Natural killer cell (primary cell): ENCODE measurements around the gene KCNC2. TPM values are rescaled to one million over a fixed set of nuclear protein-coding genes. Genes with fewer than 3 reads are reported as not detected.

Experiments
- ATAC-seq, 3 donors: fragments of 150-1000 bp in 2 of 3; fragments of 200-7000 bp in 1 of 3; cut with Tn5 transposase; 1 replicate in 1 of 3; 2 replicates in 2 of 3; pipeline ENCODE4 v1.10.0; 2021; ENCODE audit warnings: mild to moderate bottlenecking in 2 of 3, moderate library complexity in 2 of 3
- DNase-seq, 2 donors: peaks; one replicate each; pipeline versions ENCODE4 v3.0.0 to v3.0.0-alpha.2; 2013 to 2021; ENCODE audit warnings: mixed read lengths in 1 of 2
- H3K27ac ChIP-seq: one replicate; pipeline ENCODE4 v1.5.1; 2013; ENCODE audit warnings: mild to moderate bottlenecking, low read length
- H3K27me3 ChIP-seq: one replicate; pipeline ENCODE4 v1.6.1; 2013; ENCODE audit warnings: low read length; ENCODE audit not compliant: control insufficient read depth, insufficient read depth
- H3K36me3 ChIP-seq: one replicate; pipeline ENCODE4 v1.6.1; 2013; ENCODE audit warnings: low read length; ENCODE audit not compliant: control insufficient read depth, insufficient read depth
- H3K4me1 ChIP-seq: one replicate; pipeline ENCODE4 v1.6.1; 2013; ENCODE audit warnings: low read length; ENCODE audit not compliant: control insufficient read depth, insufficient read depth
- H3K4me3 ChIP-seq: one replicate; pipeline ENCODE4 v1.5.1; 2013; ENCODE audit warnings: low read length
- H3K9me3 ChIP-seq: one replicate; pipeline ENCODE4 v1.6.1; 2013; ENCODE audit warnings: low read length; ENCODE audit not compliant: control insufficient read depth, insufficient read depth
- H3K27ac Mint-ChIP-seq, 2 donors: one replicate each; pipeline ENCODE4 v1.8.0; 2022; ENCODE audit warnings: mild to moderate bottlenecking in 2 of 2, mixed read lengths in 2 of 2, moderate library complexity in 1 of 2
- H3K27me3 Mint-ChIP-seq, 2 donors: one replicate each; pipeline ENCODE4 v1.8.0; 2022; ENCODE audit warnings: low read depth in 2 of 2, mixed read lengths in 2 of 2
- H3K36me3 Mint-ChIP-seq: one replicate; pipeline ENCODE4 v1.8.0; 2022; ENCODE audit warnings: mixed read lengths
- H3K4me1 Mint-ChIP-seq, 2 donors: one replicate each; pipeline ENCODE4 v1.8.0; 2022; ENCODE audit warnings: mixed read lengths in 2 of 2
- H3K4me3 Mint-ChIP-seq: one replicate; pipeline ENCODE4 v1.8.0; 2022; ENCODE audit warnings: mild to moderate bottlenecking, moderate library complexity, mixed read lengths
- H3K9me3 Mint-ChIP-seq, 2 donors: one replicate each; pipeline ENCODE4 v1.8.0; 2022; ENCODE audit warnings: mixed read lengths in 2 of 2
- CTCF ChIP-seq: fragments of 200-600 bp; IDR thresholded peaks from one replicate; pipeline ENCODE4 v1.8.0; 2022; ENCODE audit warnings: antibody characterized with exemption
- WGBS: methylation state at CpG from one replicate; pipeline ENCODE4 v1.1.7; 2013; ENCODE audit warnings: missing lambda C conversion rate; ENCODE audit not compliant: insufficient coverage; 5-methylcytosine and 5-hydroxymethylcytosine counted together
- intact Hi-C: fragments of 100-400 bp; cut with micrococcal nuclease; formaldehyde crosslinking; loops from one replicate; pipeline ENCODE4 v1.14.2; 2022
- total RNA-seq, 4 donors: library from RNA; stranded (reverse); fragments of 120-200 nt in 1 of 4; gene quantifications; one replicate each; pipeline versions ENCODE4 v1.2.3 to v1.2.4, GENCODE V29; 2013 to 2022

Gene KCNC2
- total RNA-seq, 3 donors from 2014 or later (not counting 1 experiment from before 2014, with no cell fraction given) = not detected

GRCh38 chr12:75161488-75161887 is 48.2 kb downstream of the KCNC2 start:
- Mint-ChIP-seq H3K27ac (no peak overlapping the region), H3K4me3 (no peak overlapping the region), H3K36me3 (no peaks in the 10 kb centered on the region), H3K4me1 (no peaks in the 10 kb centered on the region), H3K27me3 (no peaks in the 10 kb centered on the region), H3K9me3 (no peaks in the 10 kb centered on the region)
- Histone ChIP-seq H3K4me3 (no peak overlapping the region), H3K4me1 (no peaks in the 10 kb centered on the region), H3K9me3 (no peaks in the 10 kb centered on the region), H3K27ac (no peak overlapping the region), H3K36me3 (no peaks in the 10 kb centered on the region), H3K27me3 (no peaks in the 10 kb centered on the region)
- ATAC-seq (no peak), DNase-seq (no peak)
- no peak for TF ChIP-seq CTCF
- WGBS = 92% methylated on average over 1 of the region's 1 CpG
- intact Hi-C loops = no loop called here

GRCh38 chr12:75157385-75157784 is 52.3 kb downstream of the KCNC2 start:
- ATAC-seq = no peak
- Histone ChIP-seq H3K27me3 (no peaks in the 10 kb centered on the region), H3K4me1 (no peaks in the 10 kb centered on the region), H3K27ac (no peak overlapping the region), H3K36me3 (no peaks in the 10 kb centered on the region), H3K4me3 (no peak overlapping the region), H3K9me3 (no peaks in the 10 kb centered on the region)
- H3K27ac Mint-ChIP-seq = no peak overlapping the region
- no peak for DNase-seq
- H3K27me3 Mint-ChIP-seq = no peaks in the 10 kb centered on the region
- TF ChIP-seq CTCF = no peak
- no peaks in the 10 kb centered on the region for H3K36me3 Mint-ChIP-seq
- H3K4me3 Mint-ChIP-seq = no peak overlapping the region
- intact Hi-C loops = no loop called here
- peaks cover 0 to 2% of the 10 kb centered on the region in 2 donors for H3K9me3 Mint-ChIP-seq
- no peaks in the 10 kb centered on the region for H3K4me1 Mint-ChIP-seq
- WGBS = no CpG with 5 or more reads among the region's 1 CpG

GRCh38 chr12:75155962-75156361 is 53.7 kb downstream of the KCNC2 start:
- H3K36me3 Mint-ChIP-seq = no peaks in the 10 kb centered on the region

More at GRCh38 chr12:75155962-75156361, 53.7 kb downstream of the KCNC2 start:
- Histone ChIP-seq H3K4me1 (no peaks in the 10 kb centered on the region), H3K36me3 (no peaks in the 10 kb centered on the region), H3K9me3 (no peaks in the 10 kb centered on the region), H3K27ac (no peak overlapping the region), H3K4me3 (no peak overlapping the region), H3K27me3 (no peaks in the 10 kb centered on the region)
- ATAC-seq (no peak), DNase-seq (no peak)
- Mint-ChIP-seq H3K27me3 (no peaks in the 10 kb centered on the region), H3K27ac (no peak overlapping the region), H3K4me3 (no peak overlapping the region), H3K4me1 (no peaks in the 10 kb centered on the region), H3K9me3 (peaks cover 2 to 5% of the 10 kb centered on the region in 2 donors)
- intact Hi-C loops = no loop called here
- WGBS = 100% methylated on average over 2 of the region's 2 CpGs
- no peak for TF ChIP-seq CTCF
